ENCODE results near the gene SPTLC1. TPM values are rescaled to one million over a fixed set of nuclear protein-coding genes. Genes with fewer than 3 reads are reported as not detected.
"Not testable (repeated sequence)": the region's sequence is repeated elsewhere in the genome, so short reads cannot be mapped to it uniquely, and the experiment has no call there.

SPTLC1 gene
- total RNA-seq, 1 donor: 124 TPM

DNA sequence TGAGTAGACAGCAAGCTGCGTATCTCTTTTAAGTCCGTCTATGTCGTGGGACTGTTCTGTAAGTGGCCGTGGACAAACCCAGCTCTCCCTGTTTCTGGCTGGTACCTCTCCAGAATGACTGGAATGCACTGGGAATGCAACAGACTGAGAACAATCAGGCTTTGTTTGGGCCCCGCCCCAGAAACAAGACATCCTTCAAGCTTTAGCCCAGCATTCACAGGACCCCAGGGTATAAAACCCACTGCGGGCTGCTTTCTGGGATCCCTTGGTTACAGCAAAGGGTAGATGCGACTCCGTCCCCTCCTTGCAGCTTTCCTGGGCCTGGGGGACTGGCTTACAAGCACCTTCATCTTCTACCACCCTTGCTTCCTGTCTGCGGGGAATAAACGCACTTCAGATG lies 45.6 kb upstream of the SPTLC1 start:
- no peak for DNase-seq (ENCODE audit: insufficient read length, low spot score, missing footprints)
- Histone ChIP-seq H3K4me1 (ENCODE audit: insufficient read depth, low read length) (no peaks in the 10 kb centered on the region), H3K36me3 (ENCODE audit: insufficient read depth, low read length) (no peaks in the 10 kb centered on the region), H2AFZ (ENCODE audit: low read length) (no peak overlapping the region), H3K4me3 (ENCODE audit: insufficient read depth, low read length) (no peak overlapping the region), H4K20me1 (ENCODE audit: insufficient read depth, low read length) (no peaks in the 10 kb centered on the region), H3K27ac (ENCODE audit: low read depth, low read length) (no peak overlapping the region), H3K4me2 (ENCODE audit: insufficient read depth, low read length) (no peak overlapping the region), H3K27me3 (ENCODE audit: insufficient read depth, low read length) (no peaks in the 10 kb centered on the region), H3K9me3 (ENCODE audit: low read depth, low read length) (no peaks in the 10 kb centered on the region), H3K79me2 (ENCODE audit: insufficient read depth, low read length) (no peaks in the 10 kb centered on the region)
- TF ChIP-seq, protein P1, sequence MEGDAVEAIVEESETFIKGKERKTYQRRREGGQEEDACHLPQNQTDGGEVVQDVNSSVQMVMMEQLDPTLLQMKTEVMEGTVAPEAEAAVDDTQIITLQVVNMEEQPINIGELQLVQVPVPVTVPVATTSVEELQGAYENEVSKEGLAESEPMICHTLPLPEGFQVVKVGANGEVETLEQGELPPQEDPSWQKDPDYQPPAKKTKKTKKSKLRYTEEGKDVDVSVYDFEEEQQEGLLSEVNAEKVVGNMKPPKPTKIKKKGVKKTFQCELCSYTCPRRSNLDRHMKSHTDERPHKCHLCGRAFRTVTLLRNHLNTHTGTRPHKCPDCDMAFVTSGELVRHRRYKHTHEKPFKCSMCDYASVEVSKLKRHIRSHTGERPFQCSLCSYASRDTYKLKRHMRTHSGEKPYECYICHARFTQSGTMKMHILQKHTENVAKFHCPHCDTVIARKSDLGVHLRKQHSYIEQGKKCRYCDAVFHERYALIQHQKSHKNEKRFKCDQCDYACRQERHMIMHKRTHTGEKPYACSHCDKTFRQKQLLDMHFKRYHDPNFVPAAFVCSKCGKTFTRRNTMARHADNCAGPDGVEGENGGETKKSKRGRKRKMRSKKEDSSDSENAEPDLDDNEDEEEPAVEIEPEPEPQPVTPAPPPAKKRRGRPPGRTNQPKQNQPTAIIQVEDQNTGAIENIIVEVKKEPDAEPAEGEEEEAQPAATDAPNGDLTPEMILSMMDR (IDR thresholded peaks at IDR 0.05; ENCODE audit: extremely low read depth, low read depth, low read length): no peak

- H3K27me3 ChIP-seq (ENCODE audit: insufficient read depth, low read length): no peaks in the 10 kb centered on the region
- TF ChIP-seq, protein P1 (IDR thresholded peaks at IDR 0.05; ENCODE audit: extremely low read depth, low read depth, low read length): no peak
These were observed 43.8 kb upstream of the SPTLC1 start for GRCh38 chr9:92159058-92159457.

DNA sequence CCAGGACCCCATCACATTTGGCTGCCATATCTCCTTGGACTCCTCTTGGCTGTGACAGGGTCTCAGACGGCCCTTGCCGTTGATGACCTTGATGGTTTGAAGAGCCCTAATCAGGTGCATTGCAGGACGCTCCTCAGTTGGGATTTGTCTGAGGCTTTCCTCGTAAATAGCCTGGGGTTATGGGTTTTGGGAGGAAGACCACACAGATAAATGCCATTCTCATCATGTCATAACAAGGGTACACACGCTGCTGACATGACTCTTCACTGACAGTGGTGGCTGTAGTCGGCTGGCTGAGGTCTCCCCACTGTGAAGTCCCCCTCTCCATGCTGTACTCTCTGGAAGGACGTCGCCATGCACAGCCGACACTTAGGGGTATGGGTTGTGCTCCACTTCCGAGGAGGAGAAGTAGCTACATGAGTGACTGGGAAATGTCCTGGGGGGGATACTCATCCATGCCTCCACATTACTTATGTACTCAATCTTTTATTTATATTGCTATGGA lies 42.9 kb upstream of the SPTLC1 start:
- Histone ChIP-seq H3K4me3 (ENCODE audit: insufficient read depth, low read length) (no peak overlapping the region), H2AFZ (ENCODE audit: low read length) (no peak overlapping the region), H3K27me3 (ENCODE audit: insufficient read depth, low read length) (no peaks in the 10 kb centered on the region), H3K36me3 (ENCODE audit: insufficient read depth, low read length) (no peaks in the 10 kb centered on the region), H3K4me1 (ENCODE audit: insufficient read depth, low read length) (peaks cover 11% of the 10 kb centered on the region), H4K20me1 (ENCODE audit: insufficient read depth, low read length) (no peaks in the 10 kb centered on the region), H3K79me2 (ENCODE audit: insufficient read depth, low read length) (no peaks in the 10 kb centered on the region), H3K27ac (ENCODE audit: low read depth, low read length) (no peak overlapping the region), H3K4me2 (ENCODE audit: insufficient read depth, low read length) (no peak overlapping the region), H3K9me3 (ENCODE audit: low read depth, low read length) (no peaks in the 10 kb centered on the region)
- TF ChIP-seq, protein P1 (IDR thresholded peaks at IDR 0.05; ENCODE audit: extremely low read depth, low read depth, low read length): no peak
- DNase-seq (ENCODE audit: insufficient read length, low spot score, missing footprints): no peak

More at GRCh38 chr9:92159058-92159457, 43.8 kb upstream of the SPTLC1 start:
- Histone ChIP-seq H3K4me3 (ENCODE audit: insufficient read depth, low read length) (no peak overlapping the region), H3K9me3 (ENCODE audit: low read depth, low read length) (no peaks in the 10 kb centered on the region), H3K27ac (ENCODE audit: low read depth, low read length) (no peak overlapping the region), H3K4me1 (ENCODE audit: insufficient read depth, low read length) (peaks cover 4% of the 10 kb centered on the region), H2AFZ (ENCODE audit: low read length) (no peak overlapping the region), H3K4me2 (ENCODE audit: insufficient read depth, low read length) (no peak overlapping the region), H3K79me2 (ENCODE audit: insufficient read depth, low read length) (no peaks in the 10 kb centered on the region), H4K20me1 (ENCODE audit: insufficient read depth, low read length) (no peaks in the 10 kb centered on the region), H3K36me3 (ENCODE audit: insufficient read depth, low read length) (no peaks in the 10 kb centered on the region)
- no peak for DNase-seq (ENCODE audit: insufficient read length, low spot score, missing footprints)

GRCh38 chr9:92155736-92156135 lies 40.5 kb upstream of the SPTLC1 start:
- H3K9me3 ChIP-seq (ENCODE audit: low read depth, low read length); H3K4me2 ChIP-seq (ENCODE audit: insufficient read depth, low read length); H2AFZ ChIP-seq (ENCODE audit: low read length); H3K27me3 ChIP-seq (ENCODE audit: insufficient read depth, low read length); H4K20me1 ChIP-seq (ENCODE audit: insufficient read depth, low read length); H3K4me3 ChIP-seq (ENCODE audit: insufficient read depth, low read length); H3K27ac ChIP-seq (ENCODE audit: low read depth, low read length); H3K79me2 ChIP-seq (ENCODE audit: insufficient read depth, low read length); DNase-seq (ENCODE audit: insufficient read length, low spot score, missing footprints); H3K36me3 ChIP-seq (ENCODE audit: insufficient read depth, low read length): not testable (repeated sequence)
- peaks cover 30% of the 10 kb centered on the region for H3K4me1 ChIP-seq (ENCODE audit: insufficient read depth, low read length)

Data from osteoblast (primary cell).